ENCODE measurements around the gene FMO1. TPM values are rescaled to one million over a fixed set of nuclear protein-coding genes. Genes with fewer than 3 reads are reported as not detected.

FMO1 gene
- total and polyA plus RNA-seq, 2 of the 8 experiments (the other 6 are each of a cell fraction or from before 2014, with no cell fraction given), result 0.11 TPM; not detected in 1

DNA sequence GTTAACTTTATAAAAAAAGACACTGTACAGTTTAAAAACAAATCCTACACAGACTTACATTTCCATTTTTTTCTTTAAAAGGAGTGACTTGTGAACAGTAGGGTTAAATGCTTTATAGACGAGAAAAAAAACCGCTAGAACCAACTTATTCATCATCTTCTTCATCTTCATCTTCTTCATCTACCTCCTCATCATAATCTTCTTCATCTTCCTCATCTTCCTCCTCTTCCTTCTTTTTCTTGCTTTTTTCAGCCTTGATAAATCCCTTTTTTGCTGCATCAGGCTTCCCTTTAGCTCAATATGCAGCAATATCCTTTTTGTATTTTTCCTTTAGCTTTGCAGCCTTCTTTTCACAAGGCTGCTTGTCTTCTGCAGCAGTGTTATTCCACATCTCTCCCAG is 22.5 kb downstream of the FMO1 start:
- POLR2A ChIA-PET (ENCODE audit: partially characterized antibody), result interaction anchor here (0.6 kb wide), 1 partner anchor 101 kb away, joined by 3 read pairs; no protein-coding TSS in a partner anchor
- H3K23me2 ChIP-seq (ENCODE audit: low read depth, low read length), result no peaks in the 10 kb centered on the region
- H3K56ac ChIP-seq (replicated peaks; ENCODE audit: insufficient read length, low read depth, low read length), result no peak overlapping the region
- TF ChIP-seq BACH1 (IDR thresholded peaks at IDR 0.05; ENCODE audit: low read length), result no peak
- TF ChIP-seq ATF3 (IDR thresholded peaks at IDR 0.05; ENCODE audit: insufficient read depth, low read depth, low read length), result no peak
- no peak for TF ChIP-seq SIRT6 (IDR thresholded peaks at IDR 0.05; ENCODE audit: low read length)
- TF ChIP-seq POLR2A (IDR thresholded peaks at IDR 0.05; ENCODE audit: control extremely low read depth in 1 of 2, low read depth in 2 of 2, low read length in 2 of 2), result no peak
- no peak for TF ChIP-seq MAFK (IDR thresholded peaks at IDR 0.05; ENCODE audit: low read depth, low read length)
- no peak for TF ChIP-seq JUND (IDR thresholded peaks at IDR 0.05; ENCODE audit: low read length)
- no peak for TF ChIP-seq SIX5 (IDR thresholded peaks at IDR 0.05; ENCODE audit: low read depth, low read length)
- TF ChIP-seq TAF7 (optimal IDR thresholded peaks at IDR 0.05; ENCODE audit: borderline replicate concordance, low read depth, low read length), result no peak
- TF ChIP-seq HDAC2 (IDR thresholded peaks at IDR 0.05; ENCODE audit: borderline replicate concordance in 1 of 2, low read depth in 2 of 2, low read length in 2 of 2), result no peak
- TF ChIP-seq E2F6 (IDR thresholded peaks at IDR 0.05), result no peak
- TF ChIP-seq TAF1 (IDR thresholded peaks at IDR 0.05; ENCODE audit: low read depth, low read length), result no peak
- TF ChIP-seq RBBP5 (IDR thresholded peaks at IDR 0.05; ENCODE audit: borderline replicate concordance, low read depth, low read length), result no peak
- no peak for TF ChIP-seq YY1 (IDR thresholded peaks at IDR 0.05; ENCODE audit: low read depth, low read length)
- no peak for TF ChIP-seq NANOG (IDR thresholded peaks at IDR 0.05; ENCODE audit: insufficient read depth, low read depth, low read length, poor library complexity, severe bottlenecking)

More for the DNA sequence above, 22.5 kb downstream of the FMO1 start:
- Histone ChIP-seq H2BK20ac (ENCODE audit: low read length) (no peak overlapping the region), H2BK12ac (ENCODE audit: low read depth, low read length) (no peak overlapping the region), H3K79me2 (ENCODE audit: control insufficient read depth in 1 of 2, insufficient read depth in 2 of 2, low read length in 2 of 2) (no peaks in the 10 kb centered on the region), H4K8ac (ENCODE audit: extremely low read depth, insufficient read depth, low read length) (no peak overlapping the region), H3K4me3 (ENCODE audit: extremely low read depth in 1 of 4, insufficient read depth in 2 of 4, low read depth in 3 of 4, low read length in 4 of 4) (no peak overlapping the region), H3K36me3 (ENCODE audit: control insufficient read depth in 2 of 4, insufficient read depth in 4 of 4, low read length in 3 of 4) (no peaks in the 10 kb centered on the region), H4K5ac (ENCODE audit: insufficient read length, low read depth, low read length) (no peak overlapping the region), H2AFZ (ENCODE audit: low read length) (no peak overlapping the region), H3K9me3 (ENCODE audit: insufficient read depth in 2 of 2, low read depth in 1 of 2, low read length in 1 of 2) (peaks cover 0 to 3% of the 10 kb centered on the region in 2 experiments; a peak in 1 of 4 replicates), H2BK120ac (replicated peaks; ENCODE audit: low read depth, low read length) (no peak overlapping the region), H2BK15ac (ENCODE audit: low read length) (no peak overlapping the region), H3K79me1 (ENCODE audit: low read depth, low read length) (no peaks in the 10 kb centered on the region), H2AK5ac (ENCODE audit: low read depth, low read length) (no peak overlapping the region), H4K20me1 (replicated peaks in 1 of 2; ENCODE audit: control insufficient read depth in 1 of 2, insufficient read depth in 2 of 2, low read length in 2 of 2) (no peaks in the 10 kb centered on the region), H3K4me1 (replicated peaks in 1 of 4; ENCODE audit: control insufficient read depth in 3 of 4, insufficient read depth in 4 of 4, low read length in 3 of 4) (no peaks in the 10 kb centered on the region), H3K18ac (ENCODE audit: extremely low read depth, low read length) (no peak overlapping the region), H3K14ac (ENCODE audit: insufficient read length) (no peak overlapping the region), H3K9ac (replicated peaks in 1 of 4; ENCODE audit: extremely low read depth in 1 of 4, low read depth in 3 of 4, low read length in 3 of 4) (no peak overlapping the region), H3K4ac (replicated peaks; ENCODE audit: insufficient read length, low read depth, low read length) (no peak overlapping the region), H4K91ac (replicated peaks; ENCODE audit: insufficient read length, low read length) (no peak overlapping the region), H2BK5ac (ENCODE audit: low read depth, low read length) (no peak overlapping the region), H3K23ac (ENCODE audit: insufficient read length) (no peak overlapping the region), H3K27me3 (replicated peaks in 1 of 4; ENCODE audit: control insufficient read depth in 3 of 4, extremely low read depth in 1 of 4, insufficient read depth in 3 of 4, low read length in 3 of 4) (no peaks in the 10 kb centered on the region), H3K4me2 (ENCODE audit: insufficient read depth in 1 of 2, low read depth in 2 of 2, low read length in 2 of 2) (no peak overlapping the region), H3K27ac (ENCODE audit: low read depth, low read length) (no peak overlapping the region)
- 95 to 100% methylated on average over 1 to 2 of the region's 2 CpGs for WGBS, 2 experiments (ENCODE audit: extremely low coverage in 1 of 2, insufficient coverage in 1 of 2, insufficient read length in 1 of 2, insufficient replicate concordance in 2 of 2, low coverage in 1 of 2, low lambda C conversion rate in 2 of 2, missing lambda C conversion rate in 1 of 2)
- no peak for DNase-seq (ENCODE audit: low read depth in 1 of 2, low spot score in 2 of 2)
- CTCF ChIA-PET (ENCODE audit: partially characterized antibody), result interaction anchor here (0.6 to 1.2 kb wide), 4 partner anchors 11 to 36 kb away, joined by 3 to 6 read pairs (median 4); no protein-coding TSS in a partner anchor
- FAIRE-seq, result no peak

Data from H1 (cell line).